ENCODE measurements around the gene WNT5B. TPM values are rescaled to one million over a fixed set of nuclear protein-coding genes. Genes with fewer than 3 reads are reported as not detected.

Gene WNT5B
- total and polyA plus RNA-seq, 2 of the 4 experiments (the other 2 are of a cell fraction), result 83.7 to 102 TPM

DNA sequence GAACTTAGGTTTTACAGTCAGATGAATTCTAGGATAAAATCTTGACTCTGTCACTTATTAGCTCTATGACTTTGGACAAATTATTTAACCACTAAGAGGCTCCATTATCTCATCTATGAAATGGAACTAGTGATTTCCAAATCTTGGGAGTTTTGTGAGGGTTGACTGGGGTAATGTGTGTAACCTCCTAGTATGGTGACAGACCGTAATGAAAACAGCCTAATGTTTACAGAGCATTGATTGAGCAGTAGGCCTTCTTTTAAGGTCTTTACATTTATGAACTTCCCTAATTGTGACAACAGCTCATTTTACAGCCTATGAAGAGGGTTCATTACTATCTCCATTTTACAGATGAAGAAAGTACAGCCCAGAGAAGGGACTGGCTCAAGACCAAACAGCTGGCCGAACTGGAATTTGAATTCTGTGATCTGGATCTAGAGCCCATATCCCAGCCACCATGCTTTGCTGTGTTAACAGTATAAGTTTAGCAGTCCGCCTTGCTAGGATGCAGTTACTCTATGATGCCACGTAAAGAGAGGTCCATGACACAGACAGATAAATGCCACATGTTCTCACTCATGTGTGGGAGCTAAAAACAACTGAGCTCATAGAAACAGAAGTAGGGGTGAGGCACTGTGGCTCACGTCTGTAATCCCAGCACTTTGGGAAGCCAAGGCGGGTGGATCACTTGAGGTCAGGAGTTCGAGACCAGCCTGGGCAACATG is 25.6 kb upstream of the WNT5B start:
- CTCF ChIA-PET, result interaction anchor here (0.6 to 2.6 kb wide), 3 partner anchors 16 to 485 kb away, joined by 3 to 9 read pairs (median 4); no protein-coding TSS in a partner anchor
- dilution Hi-C loops (cut with HindIII; ENCODE audit: low sequenced_read_pairs, unreplicated experiment), result no loop called here
- no peak overlapping the region for H3K27ac ChIP-seq (ENCODE audit: insufficient read depth, low read length)

More for the DNA sequence above, 25.6 kb upstream of the WNT5B start:
- DNase-seq (no peak), ATAC-seq (ENCODE audit: low read depth) (no peak)
- H3K27me3 ChIP-seq (ENCODE audit: control insufficient read depth, insufficient read depth, low read length), result no peaks in the 10 kb centered on the region
- H2BK120ac ChIP-seq (ENCODE audit: low read depth, low read length), result no peak overlapping the region
- H3K9me3 ChIP-seq (ENCODE audit: control insufficient read depth, insufficient read depth, low read length), result no peaks in the 10 kb centered on the region
- H3K9ac ChIP-seq (ENCODE audit: low read depth, low read length), result no peak overlapping the region
- H2BK15ac ChIP-seq (ENCODE audit: low read depth, low read length), result no peak overlapping the region
- peaks cover 16 to 82% of the 10 kb centered on the region in 2 experiments for H3K79me1 ChIP-seq (ENCODE audit: low read depth in 1 of 2, low read length in 2 of 2)
- no peak overlapping the region for H2AFZ ChIP-seq (replicated peaks; ENCODE audit: low read length, poor library complexity)
- no peak overlapping the region for H4K5ac ChIP-seq (ENCODE audit: low read depth, low read length)
- intact Hi-C loops (cut with micrococcal nuclease) (no loop called here), in situ Hi-C loops (cut with MboI; ENCODE audit: low sequenced_read_pairs) (no loop called here)
- no peak overlapping the region for H2BK5ac ChIP-seq (ENCODE audit: low read depth, low read length, poor library complexity, severe bottlenecking)
- H2AK9ac ChIP-seq (replicated peaks; ENCODE audit: low read depth, low read length, poor library complexity), result no peak overlapping the region
- no peak overlapping the region for H4K8ac ChIP-seq (ENCODE audit: low read depth in 2 of 2, low read length in 2 of 2)
- H3K23ac ChIP-seq (ENCODE audit: low read depth, low read length), result no peak overlapping the region
- no CpG with 5 or more reads among the region's 7 CpGs for WGBS, 2 experiments (ENCODE audit: extremely low coverage in 2 of 2, insufficient read length in 1 of 2)
- peaks cover 4% of the 10 kb centered on the region for H3K4me1 ChIP-seq (ENCODE audit: control insufficient read depth, insufficient read depth, low read length)
- no TSS peak for BruUV-seq (replicated peaks)
- no peak overlapping the region for H3K4ac ChIP-seq (ENCODE audit: low read depth, low read length)
- peaks cover 8% of the 10 kb centered on the region for H3K9me1 ChIP-seq (ENCODE audit: insufficient read depth, low read length)
- no peak overlapping the region for H3K56ac ChIP-seq (ENCODE audit: extremely low read depth, insufficient read depth, low read length)
- H3K4me2 ChIP-seq (ENCODE audit: low read depth, low read length), result no peak overlapping the region
- H3K18ac ChIP-seq (ENCODE audit: low read depth, low read length), result no peak overlapping the region
- H3K36me3 ChIP-seq (ENCODE audit: control insufficient read depth, insufficient read depth, low read length), result no peaks in the 10 kb centered on the region
- POLR2A ChIA-PET (ENCODE audit: unreplicated experiment), result interaction anchor here (0.6 kb wide), 1 partner anchor 940 kb away, joined by 3 read pairs; no protein-coding TSS in a partner anchor
- H3K4me3 ChIP-seq (ENCODE audit: insufficient read depth, low read depth, low read length), result no peak overlapping the region
- TF ChIP-seq RCOR1 (IDR thresholded peaks at IDR 0.05; ENCODE audit: insufficient replicate concordance, low read length) (no peak), RFX5 (IDR thresholded peaks at IDR 0.05; ENCODE audit: low read depth, low read length) (no peak), MXI1 (IDR thresholded peaks at IDR 0.05; ENCODE audit: borderline replicate concordance, low read depth, low read length) (no peak), MAZ (IDR thresholded peaks at IDR 0.05; ENCODE audit: borderline replicate concordance, low read depth, low read length) (no peak)
- TF ChIP-seq, protein P1, sequence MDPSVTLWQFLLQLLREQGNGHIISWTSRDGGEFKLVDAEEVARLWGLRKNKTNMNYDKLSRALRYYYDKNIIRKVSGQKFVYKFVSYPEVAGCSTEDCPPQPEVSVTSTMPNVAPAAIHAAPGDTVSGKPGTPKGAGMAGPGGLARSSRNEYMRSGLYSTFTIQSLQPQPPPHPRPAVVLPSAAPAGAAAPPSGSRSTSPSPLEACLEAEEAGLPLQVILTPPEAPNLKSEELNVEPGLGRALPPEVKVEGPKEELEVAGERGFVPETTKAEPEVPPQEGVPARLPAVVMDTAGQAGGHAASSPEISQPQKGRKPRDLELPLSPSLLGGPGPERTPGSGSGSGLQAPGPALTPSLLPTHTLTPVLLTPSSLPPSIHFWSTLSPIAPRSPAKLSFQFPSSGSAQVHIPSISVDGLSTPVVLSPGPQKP (IDR thresholded peaks at IDR 0.05; ENCODE audit: borderline replicate concordance, low read depth, low read length), result no peak
- no peak overlapping the region for H2BK20ac ChIP-seq (ENCODE audit: low read depth, low read length)
- no peak overlapping the region for H2AK5ac ChIP-seq (ENCODE audit: low read depth, low read length)
- peaks cover 31% of the 10 kb centered on the region for H4K20me1 ChIP-seq (ENCODE audit: insufficient read depth, low read length)
- no peak overlapping the region for H3K14ac ChIP-seq (replicated peaks; ENCODE audit: low read depth, low read length)
- no peak overlapping the region for H4K91ac ChIP-seq (ENCODE audit: insufficient read depth, low read depth, low read length)
